22Rv1 (cell line): ENCODE results near the gene KLHL29.

Experiments
- H3K27ac ChIP-seq: fragments of 450-650 bp; 2 replicates; pipeline ENCODE4 v1.5.1; 2017
- CTCF ChIP-seq: fragments of 450-650 bp; IDR thresholded peaks from 2 replicates; pipeline ENCODE4 v1.5.1; 2017; ENCODE audit warnings: mild to moderate bottlenecking
- ZFX ChIP-seq: fragments of 450-650 bp; IDR thresholded peaks from 2 replicates; pipeline ENCODE4 v1.6.1; 2017; ENCODE audit warnings: antibody characterized with exemption, borderline replicate concordance

The KLHL29 gene

GRCh38 chr2:23657934-23658333, 273.0 kb downstream of the KLHL29 start:
- TF ChIP-seq ZFX (no peak), CTCF (no peak)
- H3K27ac ChIP-seq, result no peak overlapping the region

GRCh38 chr2:23658466-23658942, 273.5 kb downstream of the KLHL29 start:
- TF ChIP-seq ZFX, result no peak
- no peak for TF ChIP-seq CTCF

GRCh38 chr2:23659328-23659727, 274.3 kb downstream of the KLHL29 start:
- TF ChIP-seq ZFX (no peak), CTCF (no peak)

More at GRCh38 chr2:23658466-23658942, 273.5 kb downstream of the KLHL29 start:
- H3K27ac ChIP-seq, result no peak overlapping the region

GRCh38 chr2:23659773-23660172, 274.8 kb downstream of the KLHL29 start:
- no peak overlapping the region for H3K27ac ChIP-seq
- TF ChIP-seq ZFX (no peak), CTCF (no peak)

More at GRCh38 chr2:23659328-23659727, 274.3 kb downstream of the KLHL29 start:
- no peak overlapping the region for H3K27ac ChIP-seq

- TF ChIP-seq ZFX (no peak), CTCF (no peak)
- no peak overlapping the region for H3K27ac ChIP-seq
Measured at GRCh38 chr2:23660237-23660636, 275.3 kb downstream of the KLHL29 start.

- no peak overlapping the region for H3K27ac ChIP-seq
- no peak for TF ChIP-seq CTCF
- TF ChIP-seq ZFX, result no peak
Measured at GRCh38 chr2:23661276-23662050, 276.5 kb downstream of the KLHL29 start.

GRCh38 chr2:23662466-23662865, 277.5 kb downstream of the KLHL29 start:
- TF ChIP-seq ZFX, result no peak
- TF ChIP-seq CTCF, result no peak

More at GRCh38 chr2:23662466-23662865, 277.5 kb downstream of the KLHL29 start:
- H3K27ac ChIP-seq, result no peak overlapping the region
